Central memory CD8-positive, alpha-beta T cell (primary cell): ENCODE data around the gene MRPS14.
"Not testable (repeated sequence)": the region's sequence is repeated elsewhere in the genome, so short reads cannot be mapped to it uniquely, and the experiment has no call there.

Source experiments
- ATAC-seq: fragments of 150-1000 bp; cut with Tn5 transposase; replicated peaks from 2 replicates; pipeline ENCODE4 v1.10.0; 2022; ENCODE audit warnings: mild to moderate bottlenecking, moderate FRiP score, moderate number of reproducible peaks; ENCODE audit not compliant: poor library complexity, severe bottlenecking; ENCODE audit errors: extremely low read depth
- DNase-seq, 2 donors: peaks; one replicate each; pipeline ENCODE4 v3.0.0; 2021; ENCODE audit warnings: low spot score in 2 of 2
- H3K27ac Mint-ChIP-seq: one replicate; pipeline ENCODE4 v1.8.0; 2022; ENCODE audit warnings: low read depth, mild to moderate bottlenecking, moderate library complexity, mixed read lengths
- H3K27me3 Mint-ChIP-seq: one replicate; pipeline ENCODE4 v1.8.0; 2022; ENCODE audit warnings: mixed read lengths
- H3K36me3 Mint-ChIP-seq: one replicate; pipeline ENCODE4 v1.8.0; 2022; ENCODE audit warnings: mild to moderate bottlenecking, moderate library complexity, mixed read lengths; ENCODE audit not compliant: insufficient read depth
- H3K4me1 Mint-ChIP-seq: one replicate; pipeline ENCODE4 v1.8.0; 2022; ENCODE audit warnings: mixed read lengths
- H3K4me3 Mint-ChIP-seq: one replicate; pipeline ENCODE4 v1.8.0; 2022; ENCODE audit warnings: mild to moderate bottlenecking, moderate library complexity, mixed read lengths
- H3K9me3 Mint-ChIP-seq: one replicate; pipeline ENCODE4 v1.8.0; 2022; ENCODE audit warnings: mixed read lengths

The MRPS14 gene

DNA sequence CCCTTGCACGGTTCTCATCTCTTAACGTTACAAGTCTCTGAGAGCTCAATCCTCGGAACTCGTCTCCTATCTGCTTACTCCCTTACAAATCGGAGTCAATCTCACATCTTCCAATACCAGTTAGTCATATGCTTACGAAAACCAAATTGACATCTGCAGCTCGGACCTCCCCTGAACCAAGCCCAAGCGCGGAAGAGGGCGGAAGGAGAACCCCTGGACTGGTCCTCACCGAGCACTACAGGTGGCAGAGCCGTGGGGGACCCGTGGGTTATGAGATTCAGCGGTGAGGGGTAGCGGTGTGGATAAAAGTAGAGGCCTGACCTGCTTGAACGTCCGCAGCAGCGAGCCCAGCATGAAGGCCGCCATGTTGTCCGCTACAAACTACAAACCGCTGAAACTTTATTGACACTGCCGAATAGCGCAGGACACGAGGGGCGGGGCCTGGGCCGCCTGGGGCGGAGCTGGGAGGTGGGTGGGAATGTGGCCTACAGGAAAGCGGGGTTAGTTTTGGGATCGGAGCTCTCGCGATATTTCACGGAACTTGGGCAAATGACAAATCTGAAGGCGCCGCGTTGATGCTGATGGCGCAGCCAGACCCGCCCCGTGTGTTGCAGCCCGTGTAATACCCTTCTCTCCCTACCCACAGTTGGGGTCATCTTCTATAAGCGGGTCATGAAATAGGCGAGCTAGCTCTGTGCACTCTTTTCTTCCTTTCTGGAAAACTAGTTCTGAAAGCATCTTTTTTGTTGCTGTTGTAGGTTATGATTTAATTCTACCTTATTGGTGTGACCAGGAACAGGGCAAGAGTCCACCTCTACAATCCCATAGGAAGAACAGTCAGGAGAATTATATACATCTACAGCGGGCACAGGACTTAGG lies at the start of gene MRPS14:
MRPS14 (minus strand) TSS at position 383 of the 879 bp plus-strand sequence; CDS start at position 366, 17 bp downstream.
- peak; percentile 96 to 97 for DNase-seq
- Mint-ChIP-seq H3K9me3 (no peaks in the 10 kb centered on the region), H3K36me3 (peaks cover 22% of the 10 kb centered on the region), H3K4me3 (peak within 1 kb of the TSS; percentile 84), H3K27ac (peak within 1 kb of the TSS; percentile 90), H3K4me1 (peaks cover 24% of the 10 kb centered on the region), H3K27me3 (no peaks in the 10 kb centered on the region)
- peak; percentile 90 for ATAC-seq

DNA sequence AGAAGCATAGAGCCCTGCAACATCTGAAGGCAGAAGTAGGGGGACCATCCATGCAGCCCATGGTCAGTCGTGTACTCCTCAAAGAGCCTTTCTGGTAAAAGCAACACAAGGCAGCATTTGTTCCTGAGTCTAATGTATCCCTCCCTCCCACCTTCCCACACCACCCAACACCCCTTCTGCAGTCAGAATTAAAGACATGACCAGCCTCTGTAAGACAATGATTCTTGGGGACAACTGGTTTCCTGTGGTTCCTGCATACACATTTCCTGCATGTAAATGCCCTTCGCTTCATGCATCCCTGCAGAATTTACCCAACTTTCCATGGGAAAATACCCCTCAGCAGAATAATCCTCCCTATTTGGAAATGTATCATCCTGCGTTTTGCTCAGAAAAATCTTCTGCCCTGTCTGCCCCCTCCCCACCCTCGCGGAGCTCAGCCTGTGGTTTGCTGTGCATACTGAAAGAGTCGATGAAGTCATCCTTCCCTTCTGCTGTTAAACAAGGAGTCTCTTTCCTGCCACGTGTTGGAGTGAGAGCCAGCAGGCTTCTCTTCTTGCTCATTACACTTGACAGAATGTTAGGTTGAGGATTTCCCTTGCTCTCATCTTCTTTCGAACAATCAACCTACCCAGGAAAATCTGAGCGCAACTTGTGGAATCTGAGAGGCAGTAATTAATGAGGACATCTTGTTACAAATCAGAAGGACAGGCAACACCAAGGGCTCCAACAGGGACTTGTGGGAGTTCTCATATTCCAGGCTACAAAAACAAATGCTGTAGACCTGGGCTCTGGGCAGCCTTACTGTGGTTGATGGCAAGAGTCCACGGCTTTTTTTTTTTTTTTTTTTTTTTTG lies 49.1 kb upstream of the MRPS14 start:
- ATAC-seq (no peak), DNase-seq (no peak)
- no peak overlapping the region for H3K4me3 Mint-ChIP-seq
- H3K27ac Mint-ChIP-seq, result no peak overlapping the region
- H3K27me3 Mint-ChIP-seq, result peaks cover 80% of the 10 kb centered on the region
- H3K36me3 Mint-ChIP-seq, result no peaks in the 10 kb centered on the region
- no peaks in the 10 kb centered on the region for H3K9me3 Mint-ChIP-seq
- peaks cover 6% of the 10 kb centered on the region for H3K4me1 Mint-ChIP-seq

DNA sequence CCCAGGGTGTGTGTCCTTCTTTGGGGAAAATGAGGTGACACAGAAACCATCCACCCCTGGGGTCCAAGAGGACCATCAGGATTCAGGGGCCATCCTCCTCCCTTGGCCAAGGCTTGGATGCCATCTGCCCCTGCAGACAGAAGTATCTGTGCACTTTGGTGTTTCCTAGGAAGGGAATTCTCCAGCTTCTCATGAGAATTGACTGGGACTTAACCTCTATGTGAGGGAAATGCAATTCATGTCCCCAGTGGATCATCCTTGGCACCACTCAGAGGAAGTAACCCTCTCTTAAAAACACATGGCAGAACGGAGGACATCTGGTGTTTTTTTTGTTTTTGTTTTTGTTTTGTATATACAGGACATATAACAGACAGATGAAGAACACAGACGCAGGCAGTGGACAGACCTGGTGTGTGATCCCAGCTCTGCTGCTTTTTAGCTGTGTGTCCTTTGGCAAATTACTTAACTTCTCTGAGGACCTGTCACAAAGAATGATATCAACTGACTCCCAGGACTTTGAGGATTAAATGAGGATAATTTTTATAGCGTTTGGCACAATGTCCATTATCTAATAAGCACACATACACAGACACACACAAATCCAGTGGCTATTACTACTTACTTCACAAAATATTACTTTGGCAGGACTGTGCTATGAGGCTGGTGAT lies 48.2 kb upstream of the MRPS14 start:
- no peak overlapping the region for H3K27ac Mint-ChIP-seq
- DNase-seq, result no peak
- peaks cover 6% of the 10 kb centered on the region for H3K4me1 Mint-ChIP-seq
- no peaks in the 10 kb centered on the region for H3K36me3 Mint-ChIP-seq
- ATAC-seq, result no peak
- H3K9me3 Mint-ChIP-seq, result no peaks in the 10 kb centered on the region
- peaks cover 80% of the 10 kb centered on the region for H3K27me3 Mint-ChIP-seq
- H3K4me3 Mint-ChIP-seq, result no peak overlapping the region

DNA sequence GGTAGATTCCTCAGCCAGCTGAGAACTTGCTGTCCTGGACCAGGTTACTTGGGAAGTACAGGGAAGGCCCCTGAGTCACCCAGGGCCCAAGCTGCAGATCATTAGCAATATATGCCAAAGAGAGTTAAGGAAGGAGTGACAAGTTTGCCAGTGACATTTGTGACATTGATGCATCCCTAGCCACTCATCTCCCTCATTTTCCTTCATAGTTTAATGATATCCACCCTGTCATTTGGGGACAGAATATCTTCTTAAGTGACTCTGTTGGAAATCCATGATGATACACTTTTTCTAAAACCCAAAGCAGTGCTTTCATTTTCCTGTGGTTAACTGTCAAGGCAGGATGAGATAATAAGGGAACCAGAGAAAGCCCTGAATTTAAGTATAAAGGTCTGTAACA lies 47.6 kb upstream of the MRPS14 start:
- Mint-ChIP-seq H3K4me3 (no peak overlapping the region), H3K27me3 (peaks cover 80% of the 10 kb centered on the region), H3K4me1 (peaks cover 6% of the 10 kb centered on the region), H3K36me3 (no peaks in the 10 kb centered on the region), H3K27ac (no peak overlapping the region), H3K9me3 (no peaks in the 10 kb centered on the region)
- DNase-seq (no peak), ATAC-seq (no peak)

DNA sequence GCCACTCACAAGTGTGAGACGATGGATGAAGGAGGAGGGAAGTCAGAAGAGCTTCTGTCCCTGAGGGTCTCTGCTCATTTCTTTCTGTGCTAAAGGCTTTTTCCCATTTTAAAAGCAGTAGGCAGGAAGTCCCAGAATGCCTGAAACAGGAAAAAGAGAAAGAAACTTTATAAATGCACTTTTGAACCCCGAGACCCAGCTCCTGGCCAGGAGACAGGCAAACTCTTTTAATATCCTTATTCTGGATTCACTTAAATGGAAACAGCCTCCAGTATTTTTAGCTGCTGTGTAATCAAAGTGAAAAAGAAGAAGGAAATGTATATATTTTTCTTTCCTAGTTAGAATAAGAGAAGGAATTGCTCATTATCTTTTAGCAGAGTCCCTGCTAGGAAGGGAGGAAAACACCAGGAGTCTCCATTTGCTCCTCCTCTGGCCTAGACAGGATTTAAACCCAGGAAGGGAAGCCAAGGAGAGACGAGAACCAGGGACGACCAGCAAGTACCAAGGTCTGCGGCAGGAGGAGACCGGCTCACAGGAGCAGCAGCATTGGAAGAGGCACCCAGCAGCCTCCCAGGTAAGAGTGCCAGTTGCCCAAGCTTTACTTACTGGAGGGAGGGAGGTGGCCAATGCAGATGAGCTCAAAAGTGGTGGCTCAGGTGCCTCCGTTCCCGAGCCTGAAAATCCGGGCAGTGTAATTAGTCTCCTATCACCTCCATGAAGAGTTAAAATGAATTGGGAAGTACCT lies 44.3 kb upstream of the MRPS14 start, which contains the start of gene TNN:
TNN (plus strand) TSS at position 472 of the 745 bp plus-strand sequence. CDS start 9,586 bp downstream, outside the sequence.
- H3K4me1 Mint-ChIP-seq, result peaks cover 5% of the 10 kb centered on the region
- H3K27me3 Mint-ChIP-seq, result peaks cover 70% of the 10 kb centered on the region
- H3K27ac Mint-ChIP-seq, result no peak within 1 kb of the TSS
- no peak for ATAC-seq
- H3K36me3 Mint-ChIP-seq, result no peaks in the 10 kb centered on the region
- no peak for DNase-seq
- H3K9me3 Mint-ChIP-seq, result no peaks in the 10 kb centered on the region
- no peak within 1 kb of the TSS for H3K4me3 Mint-ChIP-seq

DNA sequence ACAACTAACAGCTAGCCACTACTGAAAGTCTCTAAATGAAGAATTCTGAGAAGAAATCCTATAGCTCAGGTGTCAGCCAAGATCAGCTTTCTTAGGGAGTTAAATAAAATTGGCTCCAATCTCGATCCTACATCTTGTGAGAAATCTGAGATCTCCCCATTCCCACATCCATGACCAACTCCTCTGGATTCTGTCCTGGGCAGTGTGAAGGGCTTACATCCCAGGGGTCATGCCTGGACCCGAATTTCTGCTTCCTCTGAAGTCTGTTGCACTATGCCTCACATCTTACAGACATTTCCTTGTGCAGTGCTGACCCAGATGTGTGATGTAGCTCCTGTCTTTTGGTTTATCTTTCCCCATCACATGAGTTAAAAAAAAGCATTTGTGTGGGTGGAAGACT lies 39.6 kb upstream of the MRPS14 start:
- ATAC-seq (no peak), DNase-seq (no peak)
- peaks cover 57% of the 10 kb centered on the region for H3K27me3 Mint-ChIP-seq
- no peak overlapping the region for H3K27ac Mint-ChIP-seq
- no peaks in the 10 kb centered on the region for H3K4me1 Mint-ChIP-seq
- H3K9me3 Mint-ChIP-seq, result no peaks in the 10 kb centered on the region
- no peak overlapping the region for H3K4me3 Mint-ChIP-seq
- no peaks in the 10 kb centered on the region for H3K36me3 Mint-ChIP-seq

DNA sequence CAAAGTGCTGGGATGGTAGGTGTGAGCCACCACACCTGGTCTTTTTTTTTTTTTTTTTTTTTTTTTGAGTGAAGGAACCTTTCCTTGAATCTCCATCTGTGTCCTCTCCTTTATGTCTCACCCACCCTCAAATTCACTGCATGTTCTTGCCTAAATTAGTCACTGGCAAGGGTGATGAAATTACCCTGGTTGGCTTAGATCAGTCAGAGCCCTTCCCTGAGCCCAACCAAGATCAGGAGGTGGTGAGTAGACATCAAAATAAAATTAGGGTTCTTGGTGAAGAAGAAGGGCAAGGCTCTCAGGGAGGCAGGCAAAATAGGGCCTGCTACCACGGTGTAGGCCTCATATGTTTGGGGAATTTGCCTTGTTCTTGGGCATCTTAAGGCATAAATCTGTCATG lies 39.1 kb upstream of the MRPS14 start:
- Mint-ChIP-seq H3K4me3 (no peak overlapping the region), H3K4me1 (no peaks in the 10 kb centered on the region), H3K27me3 (peaks cover 59% of the 10 kb centered on the region), H3K27ac (no peak overlapping the region), H3K9me3 (no peaks in the 10 kb centered on the region), H3K36me3 (no peaks in the 10 kb centered on the region)
- no peak for DNase-seq
- ATAC-seq, result no peak

DNA sequence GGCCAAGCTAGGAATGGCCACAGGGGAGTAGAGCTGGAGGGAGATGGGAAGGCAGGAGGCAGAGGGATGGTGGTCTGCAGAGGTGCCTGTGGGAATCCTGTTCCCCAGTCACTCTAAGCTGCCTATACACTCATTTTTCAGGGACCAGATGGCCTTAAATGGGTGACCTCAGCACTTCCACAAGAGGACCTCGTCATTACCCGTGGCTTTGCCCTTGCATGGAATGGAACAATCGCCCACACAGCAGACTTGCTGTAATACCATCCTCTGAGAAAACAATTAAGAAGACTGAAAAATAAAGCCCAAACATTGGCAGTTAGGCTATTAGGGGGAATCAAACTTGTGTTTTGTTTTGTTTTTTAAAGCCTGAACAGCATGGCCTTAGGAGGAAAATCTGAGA lies 31.5 kb upstream of the MRPS14 start:
- Mint-ChIP-seq H3K27me3 (peaks cover 96% of the 10 kb centered on the region), H3K27ac (no peak overlapping the region), H3K4me1 (no peaks in the 10 kb centered on the region), H3K4me3 (no peak overlapping the region), H3K9me3 (no peaks in the 10 kb centered on the region), H3K36me3 (no peaks in the 10 kb centered on the region)
- no peak for ATAC-seq
- no peak for DNase-seq

DNA sequence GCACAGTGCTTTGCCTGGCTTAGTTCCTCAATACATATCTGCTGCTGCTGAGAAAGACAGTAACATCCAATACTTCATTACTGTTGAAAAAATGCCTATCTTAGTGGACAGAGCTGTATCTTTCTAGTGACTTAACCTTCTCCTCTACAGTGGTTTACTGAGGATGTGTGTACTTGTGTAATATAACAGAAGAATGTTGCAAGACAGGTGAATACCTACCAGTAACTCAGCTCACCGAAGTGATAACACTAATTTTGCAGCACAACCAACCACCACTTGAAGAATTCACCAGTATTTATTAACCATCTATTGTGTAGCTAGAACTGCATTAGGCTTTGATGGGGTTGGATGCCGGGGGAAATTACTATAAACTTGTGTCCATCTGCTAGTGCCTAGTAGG lies 27.8 kb upstream of the MRPS14 start:
- H3K4me1 Mint-ChIP-seq, result no peaks in the 10 kb centered on the region
- peaks cover 100% of the 10 kb centered on the region for H3K27me3 Mint-ChIP-seq
- no peak for DNase-seq
- no peaks in the 10 kb centered on the region for H3K9me3 Mint-ChIP-seq
- ATAC-seq, result no peak
- no peaks in the 10 kb centered on the region for H3K36me3 Mint-ChIP-seq
- H3K4me3 Mint-ChIP-seq, result no peak overlapping the region
- H3K27ac Mint-ChIP-seq, result no peak overlapping the region

DNA sequence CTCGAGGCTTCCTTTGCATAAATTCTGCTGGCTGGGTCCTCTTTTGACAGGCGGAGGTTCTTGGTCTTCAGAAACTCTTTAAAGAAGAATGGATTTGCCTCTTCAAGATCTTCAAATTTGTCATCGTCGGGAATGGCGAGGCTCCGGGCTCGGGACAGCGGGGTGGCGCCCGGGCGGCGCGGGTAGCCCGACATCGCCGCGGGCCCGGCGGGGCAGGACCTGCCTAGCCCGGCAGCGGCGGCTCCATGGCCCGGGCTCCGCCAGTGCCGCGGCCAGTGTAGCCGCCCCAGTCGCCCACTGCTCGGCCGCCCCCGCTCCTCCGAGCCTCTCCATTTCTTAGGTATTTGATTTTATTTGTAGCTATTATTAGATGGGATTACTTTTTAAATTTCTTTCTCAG lies 22.3 kb upstream of the MRPS14 start:
- H3K4me1 Mint-ChIP-seq, result no peaks in the 10 kb centered on the region
- no peaks in the 10 kb centered on the region for H3K9me3 Mint-ChIP-seq
- no peaks in the 10 kb centered on the region for H3K36me3 Mint-ChIP-seq
- peaks cover 74% of the 10 kb centered on the region for H3K27me3 Mint-ChIP-seq
- DNase-seq (no peak), ATAC-seq (no peak)
- H3K4me3 Mint-ChIP-seq, result no peak overlapping the region
- H3K27ac Mint-ChIP-seq, result no peak overlapping the region

DNA sequence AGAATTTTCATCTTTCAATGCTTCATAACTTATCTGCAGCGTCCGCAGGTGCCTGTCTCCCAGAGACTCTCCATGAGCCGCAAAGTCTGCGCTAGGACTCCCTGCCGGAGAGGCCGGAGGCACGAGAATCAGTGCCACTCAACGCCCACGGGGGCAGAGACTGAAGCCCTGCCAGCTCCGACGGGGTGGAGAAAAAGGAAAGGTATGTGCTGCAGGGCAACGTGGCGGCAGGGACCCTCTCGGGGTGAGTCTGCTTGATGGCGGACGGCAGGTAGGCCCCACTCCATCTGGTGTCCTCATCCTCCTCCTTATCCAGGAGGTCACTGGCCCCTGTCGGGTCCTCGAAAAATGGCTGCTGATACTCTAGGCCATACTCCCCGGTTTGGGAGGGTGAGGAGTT lies 21.9 kb upstream of the MRPS14 start:
- ATAC-seq, result no peak
- Mint-ChIP-seq H3K27me3 (peaks cover 70% of the 10 kb centered on the region), H3K4me3 (no peak overlapping the region), H3K9me3 (no peaks in the 10 kb centered on the region), H3K36me3 (no peaks in the 10 kb centered on the region), H3K4me1 (no peaks in the 10 kb centered on the region), H3K27ac (no peak overlapping the region)
- DNase-seq, result no peak

DNA sequence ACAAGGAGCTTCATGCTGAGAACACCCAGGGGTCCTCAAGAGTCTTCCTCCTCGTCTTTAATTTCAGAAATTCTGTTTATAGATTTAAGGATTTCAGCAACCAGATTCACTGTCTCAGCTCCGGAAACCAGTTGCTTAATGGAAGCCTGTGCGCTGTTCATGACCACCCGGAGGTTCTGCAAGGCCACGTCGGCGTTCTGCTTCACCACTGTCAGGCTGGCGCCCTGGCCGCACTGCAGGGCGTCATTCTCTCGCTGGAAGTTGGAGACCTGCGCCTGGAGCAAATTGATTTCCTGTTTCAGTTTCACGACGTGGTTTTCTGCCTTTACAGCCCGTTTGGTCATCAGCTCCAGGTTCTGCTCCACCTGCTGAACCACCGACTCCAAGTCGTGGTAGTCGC lies 21.4 kb upstream of the MRPS14 start:
- not testable (repeated sequence) for H3K4me1 Mint-ChIP-seq, H3K27ac Mint-ChIP-seq, DNase-seq, H3K9me3 Mint-ChIP-seq, H3K4me3 Mint-ChIP-seq, ATAC-seq, H3K36me3 Mint-ChIP-seq
- H3K27me3 Mint-ChIP-seq, result peaks cover 65% of the 10 kb centered on the region
